H1 (cell line): Measurements from ENCODE around the gene CLEC2B. TPM values are rescaled to one million over a fixed set of nuclear protein-coding genes. Genes with fewer than 3 reads are reported as not detected.
A peak's percentile ranks its signal among the peaks of the same experiment; 100 is the strongest.

Experiments
- BACH1 ChIP-seq: IDR thresholded peaks from 2 replicates; pipeline ENCODE4 v1.6.1; 2012; ENCODE audit warnings: low read length, improper control_type of control experiment
- CEBPB ChIP-seq: IDR thresholded peaks from 2 replicates; pipeline ENCODE4 v1.6.1; 2012; ENCODE audit warnings: low read depth, low read length
- CTCF ChIP-seq, 3 experiments: IDR thresholded peaks; 1 replicate in 2 of 3; 2 replicates in 1 of 3; pipeline versions ENCODE4 v1.5.1 to v1.6.1; 2011; ENCODE audit warnings: low read length in 3 of 3, mild to moderate bottlenecking in 3 of 3, inconsistent platforms in 2 of 3, low read depth in 1 of 3, moderate library complexity in 1 of 3; ENCODE audit not compliant: insufficient read depth in 1 of 3; ENCODE audit errors: control extremely low read depth in 1 of 3
- EP300 ChIP-seq, 2 experiments: IDR thresholded peaks; 1 replicate in 1 of 2; 2 replicates in 1 of 2; pipeline ENCODE4 v1.6.1; 2011 to 2012; ENCODE audit warnings: low read depth in 2 of 2, low read length in 2 of 2, mild to moderate bottlenecking in 2 of 2, borderline replicate concordance in 1 of 2, inconsistent platforms in 1 of 2, moderate library complexity in 1 of 2
- FOSL1 ChIP-seq: IDR thresholded peaks from 2 replicates; pipeline ENCODE4 v1.6.1; 2011; ENCODE audit warnings: mild to moderate bottlenecking, low read depth, low read length, moderate library complexity; ENCODE audit not compliant: insufficient read depth
- GTF2F1 ChIP-seq: IDR thresholded peaks from 2 replicates; pipeline ENCODE4 v1.6.1; 2012; ENCODE audit warnings: low read depth, low read length, improper control_type of control experiment, borderline replicate concordance
- KDM1A ChIP-seq: fragments of 200-600, 300-600 bp; sonication (generic); IDR thresholded peaks from 2 replicates; pipeline ENCODE4 v1.7.1; 2016; ENCODE audit warnings: mild to moderate bottlenecking, low read length, borderline replicate concordance
- KDM4A ChIP-seq: IDR thresholded peaks from one replicate; pipeline ENCODE4 v1.7.1; 2012; ENCODE audit warnings: low read depth, mild to moderate bottlenecking, moderate library complexity, low read length, inconsistent platforms; ENCODE audit not compliant: severe bottlenecking
- MAX ChIP-seq: IDR thresholded peaks from 2 replicates; pipeline ENCODE4 v1.6.1; 2012; ENCODE audit warnings: inconsistent platforms
- NANOG ChIP-seq: IDR thresholded peaks from 2 replicates; pipeline ENCODE4 v1.6.1; 2011; ENCODE audit warnings: low read length, low read depth, mild to moderate bottlenecking, inconsistent platforms; ENCODE audit not compliant: insufficient read depth, poor library complexity, severe bottlenecking
- POLR2A ChIP-seq, 2 experiments: IDR thresholded peaks; 1 replicate in 1 of 2; 2 replicates in 1 of 2; pipeline ENCODE4 v1.6.1; 2011; ENCODE audit warnings: low read depth in 2 of 2, low read length in 2 of 2, mild to moderate bottlenecking in 2 of 2; ENCODE audit errors: control extremely low read depth in 1 of 2
- POLR2AphosphoS5 ChIP-seq: IDR thresholded peaks from 2 replicates; pipeline ENCODE4 v1.6.1; 2011; ENCODE audit warnings: low read depth, low read length
- SP4 ChIP-seq: IDR thresholded peaks from 2 replicates; pipeline ENCODE4 v1.6.1; 2012; ENCODE audit warnings: low read length, inconsistent platforms
- SRF ChIP-seq: IDR thresholded peaks from 2 replicates; pipeline ENCODE4 v1.6.1; 2011; ENCODE audit warnings: mild to moderate bottlenecking, low read depth, low read length, moderate library complexity
- SUZ12 ChIP-seq: fragments of 200-600 bp; sonication (generic); IDR thresholded peaks from 2 replicates; pipeline ENCODE4 v1.6.1; 2012; ENCODE audit warnings: mild to moderate bottlenecking, inconsistent platforms, low read length, moderate library complexity, mixed read lengths
- USF2 ChIP-seq: IDR thresholded peaks from 2 replicates; pipeline ENCODE4 v1.6.1; 2011; ENCODE audit warnings: low read length, improper control_type of control experiment
- polyA plus RNA-seq, 7 experiments: library from polyadenylated mRNA; depleted of rRNA in 3 of 7; stranded (reverse) in 5 of 7; unstranded in 2 of 7; fragments of >200 nt in 5 of 7; fragments of 200-250 nt in 2 of 7; gene quantifications; 1 replicate in 5 of 7; 2 replicates in 1 of 7; 4 replicates in 1 of 7; pipeline versions ENCODE4 v1.2.1 to v1.2.3, GENCODE V29; 2011 to 2013; ENCODE audit warnings: missing spikeins in 2 of 7, mixed read lengths in 2 of 7
- total RNA-seq: library from RNA; stranded (reverse); fragmentation: NEBNext Ultra II Directional; extraction: Animal tissue kit (Norgen Biotek cat#: 25700); gene quantifications from 2 replicates; pipeline ENCODE4 v1.2.1, GENCODE V29; 2021

Gene CLEC2B
- total and polyA plus RNA-seq, 2 of the 8 experiments (the other 6 are each of a cell fraction or from before 2014, with no cell fraction given), result not detected

GRCh38 chr12:9909724-9910123 is 40.6 kb upstream of the CLEC2B start (continued):
- TF ChIP-seq MAX (no peak), SP4 (no peak; the same call in 1 of the 2 replicates), POLR2A (IDR thresholded peaks at IDR 0.05; ENCODE audit: control extremely low read depth in 1 of 2, low read depth in 2 of 2, low read length in 2 of 2) (peak in 1 of 2 experiments; percentile 58; a peak in 1 of 3 replicates), CEBPB (no peak), EP300 (IDR thresholded peaks at IDR 0.05; ENCODE audit: borderline replicate concordance in 1 of 2, low read depth in 2 of 2, low read length in 2 of 2) (no peak), POLR2AphosphoS5 (peak; percentile 90), KDM4A (no peak), KDM1A (no peak), CTCF (IDR thresholded peaks at IDR 0.05; ENCODE audit: control extremely low read depth in 1 of 3, insufficient read depth in 1 of 3, low read depth in 1 of 3, low read length in 3 of 3) (no peak), GTF2F1 (no peak), SRF (no peak), FOSL1 (no peak), NANOG (no peak), BACH1 (no peak), USF2 (no peak), SUZ12 (no peak)
